Liver (tissue), 9 donors: ENCODE measurements around the gene AP1S2. TPM values are rescaled to one million over a fixed set of nuclear protein-coding genes. Genes with fewer than 3 reads are reported as not detected.

Source experiments
- DNase-seq: peaks from one replicate; pipeline ENCODE4 v3.0.0-alpha.2; 2017; ENCODE audit warnings: low spot score
- H3K27ac ChIP-seq, 2 donors: one replicate each; pipeline ENCODE4 v1.7.0; 2013; ENCODE audit warnings: inconsistent platforms in 2 of 2, low read length in 2 of 2, control low read depth in 1 of 2, low read depth in 1 of 2, mild to moderate bottlenecking in 1 of 2
- H3K27me3 ChIP-seq, 4 donors: one replicate each; pipeline versions ENCODE4 v1.6.1 to v1.7.0; 2013; ENCODE audit warnings: low read length in 3 of 4, inconsistent platforms in 1 of 4, mild to moderate bottlenecking in 1 of 4, moderate library complexity in 1 of 4; ENCODE audit not compliant: control insufficient read depth in 4 of 4, insufficient read depth in 4 of 4
- H3K36me3 ChIP-seq, 4 donors: one replicate each; pipeline versions ENCODE4 v1.6.1 to v1.7.0; 2013; ENCODE audit warnings: low read length in 3 of 4, mild to moderate bottlenecking in 3 of 4, low read depth in 1 of 4, moderate library complexity in 1 of 4; ENCODE audit not compliant: control insufficient read depth in 4 of 4, insufficient read depth in 3 of 4
- H3K4me1 ChIP-seq, 4 donors: one replicate each; pipeline versions ENCODE4 v1.6.1 to v1.7.0; 2013; ENCODE audit warnings: low read length in 3 of 4, mild to moderate bottlenecking in 3 of 4, moderate library complexity in 1 of 4; ENCODE audit not compliant: control insufficient read depth in 4 of 4, insufficient read depth in 4 of 4
- H3K4me3 ChIP-seq, 3 donors: one replicate each; pipeline versions ENCODE4 v1.6.1 to v1.7.0; 2013; ENCODE audit warnings: low read length in 3 of 3, control low read depth in 1 of 3, low read depth in 1 of 3, mild to moderate bottlenecking in 1 of 3
- H3K9ac ChIP-seq, 2 donors: one replicate each; pipeline ENCODE4 v1.7.0; 2013; ENCODE audit warnings: low read length in 2 of 2, mild to moderate bottlenecking in 2 of 2, moderate library complexity in 2 of 2, control low read depth in 1 of 2, low read depth in 1 of 2
- H3K9me3 ChIP-seq, 4 donors: one replicate each; pipeline versions ENCODE4 v1.6.1 to v1.7.0; 2013; ENCODE audit warnings: low read length in 3 of 4; ENCODE audit not compliant: control insufficient read depth in 4 of 4
- ATF3 ChIP-seq: IDR thresholded peaks from 2 replicates; pipeline ENCODE4 v1.6.1; 2016; ENCODE audit warnings: antibody characterized with exemption
- CTCF ChIP-seq: fragments of 150-350 bp; IDR thresholded peaks from 2 replicates; pipeline ENCODE4 v1.5.1; 2017; ENCODE audit warnings: improper control_type of control experiment, low read depth, low read length; ENCODE audit not compliant: missing input control
- EGR1 ChIP-seq, 2 donors: IDR thresholded peaks; 2 replicates each; pipeline ENCODE4 v1.6.1; 2016 to 2018; ENCODE audit warnings: antibody characterized with exemption in 2 of 2, low read depth in 2 of 2
- FOXA1 ChIP-seq: IDR thresholded peaks from 2 replicates; pipeline ENCODE4 v1.6.1; 2016; ENCODE audit warnings: antibody characterized with exemption
- FOXA2 ChIP-seq: IDR thresholded peaks from 2 replicates; pipeline ENCODE4 v1.6.1; 2016; ENCODE audit warnings: antibody characterized with exemption
- GABPA ChIP-seq, 2 donors: IDR thresholded peaks in 1 of 2; conservative IDR thresholded peaks in 1 of 2; 2 replicates each; pipeline ENCODE4 v1.6.1; 2016; ENCODE audit warnings: antibody characterized with exemption in 2 of 2, mild to moderate bottlenecking in 1 of 2, moderate library complexity in 1 of 2
- HNF4A ChIP-seq, 2 donors: conservative IDR thresholded peaks; 2 replicates each; pipeline ENCODE4 v1.6.1; 2016; ENCODE audit warnings: antibody characterized with exemption in 2 of 2, mild to moderate bottlenecking in 2 of 2
- HNF4G ChIP-seq: IDR thresholded peaks from 2 replicates; pipeline ENCODE4 v1.6.1; 2016; ENCODE audit warnings: antibody characterized with exemption
- JUND ChIP-seq, 2 donors: IDR thresholded peaks; 2 replicates each; pipeline ENCODE4 v1.6.1; 2016; ENCODE audit warnings: antibody characterized with exemption in 2 of 2
- MAX ChIP-seq: IDR thresholded peaks from 2 replicates; pipeline ENCODE4 v1.6.1; 2016; ENCODE audit warnings: antibody characterized with exemption
- NR2F2 ChIP-seq: IDR thresholded peaks from 2 replicates; pipeline ENCODE4 v1.6.1; 2016; ENCODE audit warnings: antibody characterized with exemption
- RAD21 ChIP-seq, 2 donors: IDR thresholded peaks; 2 replicates each; pipeline ENCODE4 v1.6.1; 2016; ENCODE audit warnings: antibody characterized with exemption in 2 of 2, mild to moderate bottlenecking in 2 of 2
- REST ChIP-seq: IDR thresholded peaks from 2 replicates; pipeline ENCODE4 v1.6.1; 2016; ENCODE audit warnings: antibody characterized with exemption, mild to moderate bottlenecking
- RXRA ChIP-seq, 2 donors: IDR thresholded peaks; 2 replicates each; pipeline ENCODE4 v1.6.1; 2017 to 2018; ENCODE audit warnings: antibody characterized with exemption in 2 of 2, mild to moderate bottlenecking in 1 of 2
- SP1 ChIP-seq: IDR thresholded peaks from 2 replicates; pipeline ENCODE4 v1.6.1; 2018; ENCODE audit warnings: antibody characterized with exemption, mild to moderate bottlenecking
- TAF1 ChIP-seq: conservative IDR thresholded peaks from 2 replicates; pipeline ENCODE4 v1.6.1; 2016; ENCODE audit warnings: antibody characterized with exemption, mild to moderate bottlenecking
- YY1 ChIP-seq: IDR thresholded peaks from 2 replicates; pipeline ENCODE4 v1.6.1; 2016; ENCODE audit warnings: antibody characterized with exemption, mild to moderate bottlenecking
- ZBTB33 ChIP-seq: IDR thresholded peaks from 2 replicates; pipeline ENCODE4 v1.6.1; 2016; ENCODE audit warnings: antibody characterized with exemption
- WGBS: extraction: QIAGEN DNeasy Blood & Tissue Kit; methylation state at CpG from one replicate; pipeline ENCODE4 v1.1.7; 2013; 5-methylcytosine and 5-hydroxymethylcytosine counted together
- polyA plus RNA-seq, 2 donors: library from polyadenylated mRNA; stranded (reverse) in 1 of 2; unstranded in 1 of 2; fragments of 200-250 nt in 1 of 2; fragments of >200 nt in 1 of 2; fragmentation: Nextera tagmentation in 1 of 2; extraction: Ambion mirVana in 1 of 2; gene quantifications; one replicate each; pipeline versions ENCODE4 v1.2.1 to v1.2.3, GENCODE V29; 2013 to 2015
- total RNA-seq, 2 donors: library from RNA; depleted of rRNA; stranded (reverse); fragments of >200 nt; gene quantifications; one replicate each; pipeline ENCODE4 v1.2.3, GENCODE V29; 2014
- donor health status: healthy.
- donor health status: healthy.
- donor health status: healthy.
- donor health status: healthy.
- donor health status: healthy.

The AP1S2 gene
- total and polyA plus RNA-seq, 4 donors: 6.1 to 25.7 (median 10.6) TPM

- no peaks in the 10 kb centered on the region for H3K36me3 ChIP-seq
- TF ChIP-seq SP1: no peak
- no peak for TF ChIP-seq GABPA (IDR thresholded peaks at IDR 0.05 in 1 of 2, conservative IDR thresholded peaks at IDR 0.05 in 1 of 2)
- no peak for TF ChIP-seq TAF1
- TF ChIP-seq HNF4A (conservative IDR thresholded peaks at IDR 0.05): no peak
- no peak for TF ChIP-seq REST
- TF ChIP-seq ATF3: no peak
- no peak for TF ChIP-seq RXRA (IDR thresholded peaks at IDR 0.05)
- TF ChIP-seq ZBTB33: no peak
- no peak for TF ChIP-seq EGR1 (IDR thresholded peaks at IDR 0.05; ENCODE audit: low read depth in 2 of 2)
- TF ChIP-seq NR2F2: no peak
- no peak for TF ChIP-seq CTCF
- TF ChIP-seq JUND (IDR thresholded peaks at IDR 0.05): no peak
- TF ChIP-seq FOXA1: no peak
- TF ChIP-seq FOXA2: no peak
- DNase-seq: no peak
- no peak overlapping the region for H3K4me3 ChIP-seq
- H3K4me1 ChIP-seq: no peaks in the 10 kb centered on the region
- H3K9me3 ChIP-seq: no peaks in the 10 kb centered on the region
- peaks cover 0 to 2% (median 0%) of the 10 kb centered on the region in 4 donors for H3K27me3 ChIP-seq
- H3K9ac ChIP-seq: no peak overlapping the region
- no peak overlapping the region for H3K27ac ChIP-seq
Measured at GRCh38 chrX:15864629-15865028, 10.0 kb upstream of the AP1S2 start.

GRCh38 chrX:15864023-15864422 is 9.4 kb upstream of the AP1S2 start:
- Histone ChIP-seq H3K4me1 (no peaks in the 10 kb centered on the region), H3K27ac (no peak overlapping the region), H3K36me3 (no peaks in the 10 kb centered on the region), H3K4me3 (no peak overlapping the region), H3K9me3 (no peaks in the 10 kb centered on the region), H3K9ac (no peak overlapping the region), H3K27me3 (peaks cover 0 to 2% (median 0%) of the 10 kb centered on the region in 4 donors)
- no peak for DNase-seq
- 79% methylated on average over 3 of the region's 3 CpGs for WGBS
- TF ChIP-seq YY1 (no peak), JUND (IDR thresholded peaks at IDR 0.05) (no peak), SP1 (no peak), CTCF (no peak), HNF4G (no peak), ATF3 (no peak), HNF4A (conservative IDR thresholded peaks at IDR 0.05) (no peak), REST (no peak), RAD21 (IDR thresholded peaks at IDR 0.05) (no peak), FOXA1 (no peak), TAF1 (no peak), MAX (no peak)
